IMR-90 (cell line): Measurements from ENCODE around the gene SLC9A7. TPM values are rescaled to one million over a fixed set of nuclear protein-coding genes. Genes with fewer than 3 reads are reported as not detected.

Source experiments
- ATAC-seq: fragments of 200-7000 bp; cut with Tn5 transposase; 2 replicates; pipeline ENCODE4 v1.9.1; 2020; ENCODE audit warnings: low read depth, mild to moderate bottlenecking, moderate library complexity
- BruUV-seq: library from RNA; stranded (reverse); fragments of 400-500 nt; replicated peaks from 2 replicates; lab custom pipeline; 2021; lab: Mats Ljungman, UMichigan
- CTCF ChIA-PET: fragments of 300-600 bp; formaldehyde crosslinking; extraction: SDS; loops from one replicate; lab custom pipeline; 2021; ENCODE audit warnings: antibody characterized with exemption; lab: Yijun Ruan, JAX
- POLR2A ChIA-PET: fragments of 300-600 bp; sonication (Branson Sonifier 250); formaldehyde crosslinking; loops from one replicate; lab custom pipeline; 2022; ENCODE audit warnings: antibody characterized with exemption; ENCODE audit not compliant: unreplicated experiment; lab: Charles Lee
- DNase-seq: peaks from one replicate; pipeline ENCODE4 v3.0.0; 2013
- H2AFZ ChIP-seq: replicated peaks from 2 replicates; pipeline ENCODE3; 2013; ENCODE audit warnings: low read length, mild to moderate bottlenecking; ENCODE audit not compliant: poor library complexity
- H2AK5ac ChIP-seq: 2 replicates; pipeline ENCODE4 v1.6.1; 2013; ENCODE audit warnings: low read depth, low read length, inconsistent platforms
- H2AK9ac ChIP-seq: replicated peaks from 2 replicates; pipeline ENCODE3; 2013; ENCODE audit warnings: mild to moderate bottlenecking, low read depth, low read length, moderate library complexity; ENCODE audit not compliant: poor library complexity
- H2BK120ac ChIP-seq: 2 replicates; pipeline ENCODE4 v1.6.1; 2013; ENCODE audit warnings: low read depth, low read length, inconsistent platforms
- H2BK15ac ChIP-seq: 3 replicates; pipeline ENCODE4 v1.6.1; 2013; ENCODE audit warnings: low read depth, low read length, inconsistent platforms
- H2BK20ac ChIP-seq: 2 replicates; pipeline ENCODE4 v1.6.1; 2013; ENCODE audit warnings: low read depth, mild to moderate bottlenecking, inconsistent platforms, low read length, moderate library complexity
- H2BK5ac ChIP-seq: 2 replicates; pipeline ENCODE4 v1.6.1; 2013; ENCODE audit warnings: mild to moderate bottlenecking, low read depth, low read length, inconsistent platforms; ENCODE audit not compliant: poor library complexity, severe bottlenecking
- H3K14ac ChIP-seq: replicated peaks from 2 replicates; pipeline ENCODE4 v1.6.1; 2013; ENCODE audit warnings: low read depth, low read length, inconsistent platforms
- H3K18ac ChIP-seq: 2 replicates; pipeline ENCODE4 v1.6.1; 2013; ENCODE audit warnings: low read depth, low read length, control low read depth
- H3K23ac ChIP-seq: 2 replicates; pipeline ENCODE4 v1.6.1; 2013; ENCODE audit warnings: low read depth, low read length, inconsistent platforms
- H3K27ac ChIP-seq: 2 replicates; pipeline ENCODE4 v1.5.1; 2013; ENCODE audit warnings: mild to moderate bottlenecking, control low read depth, low read length; ENCODE audit not compliant: insufficient read depth
- H3K27me3 ChIP-seq: 2 replicates; pipeline ENCODE4 v1.6.1; 2013; ENCODE audit warnings: low read length; ENCODE audit not compliant: control insufficient read depth, insufficient read depth
- H3K36me3 ChIP-seq: 2 replicates; pipeline ENCODE4 v1.6.1; 2013; ENCODE audit warnings: low read length, mixed read lengths; ENCODE audit not compliant: control insufficient read depth, insufficient read depth
- H3K4ac ChIP-seq: 2 replicates; pipeline ENCODE4 v1.6.1; 2013; ENCODE audit warnings: low read depth, low read length, inconsistent platforms
- H3K4me1 ChIP-seq: 2 replicates; pipeline ENCODE4 v1.6.1; 2013; ENCODE audit warnings: low read length, mixed read lengths; ENCODE audit not compliant: control insufficient read depth, insufficient read depth
- H3K4me2 ChIP-seq: 2 replicates; pipeline ENCODE4 v1.6.1; 2013; ENCODE audit warnings: low read depth, mild to moderate bottlenecking, control low read depth, low read length, moderate library complexity
- H3K4me3 ChIP-seq: 2 replicates; pipeline ENCODE4 v1.5.1; 2013; ENCODE audit warnings: low read depth, mild to moderate bottlenecking, control low read depth, low read length, moderate library complexity; ENCODE audit not compliant: insufficient read depth
- H3K56ac ChIP-seq: 2 replicates; pipeline ENCODE4 v1.6.1; 2013; ENCODE audit warnings: low read length, inconsistent platforms; ENCODE audit not compliant: insufficient read depth; ENCODE audit errors: extremely low read depth
- H3K79me1 ChIP-seq, 2 experiments: 2 replicates each; pipeline ENCODE4 v1.6.1; 2013; ENCODE audit warnings: low read length in 2 of 2, inconsistent platforms in 1 of 2, low read depth in 1 of 2
- H3K9ac ChIP-seq: 2 replicates; pipeline ENCODE4 v1.6.1; 2013; ENCODE audit warnings: low read depth, low read length, control low read depth
- H3K9me1 ChIP-seq: 2 replicates; pipeline ENCODE4 v1.6.1; 2013; ENCODE audit warnings: low read length, inconsistent platforms; ENCODE audit not compliant: insufficient read depth
- H3K9me3 ChIP-seq: 2 replicates; pipeline ENCODE4 v1.6.1; 2013; ENCODE audit warnings: low read length; ENCODE audit not compliant: control insufficient read depth, insufficient read depth
- H4K20me1 ChIP-seq: 2 replicates; pipeline ENCODE4 v1.6.1; 2013; ENCODE audit warnings: low read length, inconsistent platforms; ENCODE audit not compliant: insufficient read depth
- H4K5ac ChIP-seq: 2 replicates; pipeline ENCODE4 v1.6.1; 2013; ENCODE audit warnings: mild to moderate bottlenecking, low read depth, low read length, control low read depth
- H4K8ac ChIP-seq, 2 experiments: 2 replicates each; pipeline ENCODE4 v1.6.1; 2013; ENCODE audit warnings: low read depth in 2 of 2, low read length in 2 of 2, control low read depth in 1 of 2, inconsistent platforms in 1 of 2
- H4K91ac ChIP-seq: 2 replicates; pipeline ENCODE4 v1.6.1; 2013; ENCODE audit warnings: low read depth, low read length, inconsistent platforms; ENCODE audit not compliant: insufficient read depth
- BHLHE40 ChIP-seq: fragments of 150-350 bp; IDR thresholded peaks from 2 replicates; pipeline ENCODE4 v1.6.1; 2016; ENCODE audit warnings: mild to moderate bottlenecking, low read depth, low read length
- CEBPB ChIP-seq: IDR thresholded peaks from 2 replicates; pipeline ENCODE4 v1.6.1; 2012; ENCODE audit warnings: low read depth, low read length, improper control_type of control experiment
- CHD1 ChIP-seq: IDR thresholded peaks from 2 replicates; pipeline ENCODE4 v1.6.1; 2012; ENCODE audit warnings: low read depth, low read length, improper control_type of control experiment
- FOS ChIP-seq: fragments of 150-350 bp; IDR thresholded peaks from 2 replicates; pipeline ENCODE4 v1.6.1; 2016; ENCODE audit warnings: low read depth, low read length
- MAFK ChIP-seq: IDR thresholded peaks from 2 replicates; pipeline ENCODE4 v1.6.1; 2012; ENCODE audit warnings: low read depth, low read length, improper control_type of control experiment
- MAZ ChIP-seq: IDR thresholded peaks from 2 replicates; pipeline ENCODE4 v1.6.1; 2012; ENCODE audit warnings: low read depth, mild to moderate bottlenecking, low read length, improper control_type of control experiment, moderate library complexity, borderline replicate concordance
- MXI1 ChIP-seq: IDR thresholded peaks from 2 replicates; pipeline ENCODE4 v1.6.1; 2012; ENCODE audit warnings: low read depth, mild to moderate bottlenecking, low read length, moderate library complexity, borderline replicate concordance
- NFE2L2 ChIP-seq: fragments of 150-350 bp; IDR thresholded peaks from 2 replicates; pipeline ENCODE4 v1.6.1; 2016; ENCODE audit warnings: low read depth, mild to moderate bottlenecking, low read length
- POLR2A ChIP-seq: IDR thresholded peaks from 2 replicates; pipeline ENCODE4 v1.6.1; 2012; ENCODE audit warnings: mild to moderate bottlenecking, low read depth, low read length
- RAD21 ChIP-seq: IDR thresholded peaks from 2 replicates; pipeline ENCODE4 v1.6.1; 2012; ENCODE audit warnings: low read length, improper control_type of control experiment
- RCOR1 ChIP-seq: IDR thresholded peaks from 2 replicates; pipeline ENCODE4 v1.6.1; 2012; ENCODE audit warnings: mild to moderate bottlenecking, low read length, improper control_type of control experiment; ENCODE audit not compliant: insufficient replicate concordance
- RFX5 ChIP-seq: IDR thresholded peaks from 2 replicates; pipeline ENCODE4 v1.8.0; 2012; ENCODE audit warnings: low read depth, mild to moderate bottlenecking, low read length, moderate library complexity
- SMC3 ChIP-seq: fragments of 150-350 bp; IDR thresholded peaks from 2 replicates; pipeline ENCODE4 v1.6.1; 2016; ENCODE audit warnings: low read depth, mild to moderate bottlenecking, antibody characterized with exemption, low read length, moderate library complexity
- WGBS, 2 experiments: methylation state at CpG; one replicate each; pipeline versions ENCODE4 v1.1.5 to v1.1.7; 2013; ENCODE audit warnings: missing lambda C conversion rate in 2 of 2; ENCODE audit not compliant: insufficient read length in 1 of 2; ENCODE audit errors: extremely low coverage in 2 of 2; 5-methylcytosine and 5-hydroxymethylcytosine counted together
- dilution Hi-C: fragments of 300-500 bp; cut with HindIII; formaldehyde crosslinking; loops from one replicate; pipeline ENCODE4 v1.14.3; 2018; ENCODE audit warnings: low sequenced_read_pairs; ENCODE audit not compliant: unreplicated experiment
- in situ Hi-C: fragments of 300-500 bp; cut with MboI; formaldehyde crosslinking; loops from 3 replicates; pipeline ENCODE4 v1.14.3; 2019; ENCODE audit warnings: low sequenced_read_pairs, inconsistent platforms, mixed read lengths
- intact Hi-C: fragments of 100-400 bp; cut with micrococcal nuclease; formaldehyde crosslinking; loops from 2 replicates; pipeline ENCODE4 v1.10.0; 2022
- polyA plus RNA-seq, 3 experiments: library from polyadenylated mRNA; depleted of rRNA; stranded (reverse); fragments of >200 nt; gene quantifications; 2 replicates each; pipeline ENCODE4 v1.2.3, GENCODE V29; 2012; ENCODE audit warnings: low replicate concordance in 1 of 3
- total RNA-seq: library from RNA; depleted of rRNA; stranded (reverse); fragments of >200 nt; gene quantifications from 2 replicates; pipeline ENCODE4 v1.2.3, GENCODE V29; 2012
- TF ChIP-seq, protein P1 (sequence below): conservative IDR thresholded peaks from 2 replicates; pipeline ENCODE4 v1.5.1; 2012; ENCODE audit warnings: mild to moderate bottlenecking, low read depth, low read length, improper control_type of control experiment
- TF ChIP-seq, protein P2 (sequence below): fragments of 150-350 bp; IDR thresholded peaks from 2 replicates; pipeline ENCODE4 v1.6.1; 2016; ENCODE audit warnings: low read depth, mild to moderate bottlenecking, low read length, moderate library complexity, borderline replicate concordance
- TF ChIP-seq, protein P3 (sequence below): fragments of 150-350 bp; IDR thresholded peaks from 2 replicates; pipeline ENCODE4 v1.6.1; 2017; ENCODE audit warnings: mild to moderate bottlenecking, antibody characterized with exemption, low read length, low read depth

The SLC9A7 gene
- total and polyA plus RNA-seq, 2 of the 4 experiments (the other 2 are of a cell fraction): 14.4 to 76.4 TPM

DNA sequence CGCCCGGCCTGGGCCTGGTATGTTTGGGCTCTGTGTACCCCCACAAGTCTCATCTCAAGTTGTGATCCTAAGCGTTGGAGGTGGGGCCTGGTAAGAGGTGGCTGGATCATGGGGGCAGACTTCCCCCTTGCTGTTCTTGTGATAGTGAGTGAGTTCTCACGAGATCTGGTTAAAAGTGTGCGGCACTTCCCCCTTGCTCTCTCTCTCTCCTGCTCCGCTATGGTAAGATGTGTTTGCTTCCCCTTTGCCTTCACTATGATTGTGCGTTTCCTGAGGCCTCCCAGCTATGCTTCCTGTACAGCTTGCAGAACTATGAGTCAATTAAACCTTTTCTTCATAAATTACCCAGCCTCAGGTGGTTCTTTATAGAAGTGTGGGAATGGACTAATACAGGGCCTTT lies 132.4 kb downstream of the SLC9A7 start:
- H4K91ac ChIP-seq: no peak overlapping the region
- no peak overlapping the region for H2AFZ ChIP-seq
- no peaks in the 10 kb centered on the region for H3K36me3 ChIP-seq
- in situ Hi-C loops (no loop called here), dilution Hi-C loops (no loop called here), intact Hi-C loops (loop anchor here (5.0 kb wide), 1 partner anchor 39 kb away; no protein-coding TSS in a partner anchor)
- H3K23ac ChIP-seq: no peak overlapping the region
- no TSS peak for BruUV-seq
- ATAC-seq (no peak), DNase-seq (no peak)
- H3K9ac ChIP-seq: no peak overlapping the region
- no peak overlapping the region for H3K4me3 ChIP-seq
- H2BK20ac ChIP-seq: no peak overlapping the region
- H4K20me1 ChIP-seq: no peaks in the 10 kb centered on the region
- no peak overlapping the region for H4K5ac ChIP-seq
- no peak overlapping the region for H2BK5ac ChIP-seq
- peaks cover 14% of the 10 kb centered on the region for H3K4me1 ChIP-seq
- no peak overlapping the region for H2BK120ac ChIP-seq
- no peak overlapping the region for H3K18ac ChIP-seq
- no peak overlapping the region for H4K8ac ChIP-seq
- CTCF ChIA-PET: no interaction called here
- no peak overlapping the region for H3K4me2 ChIP-seq
- no CpG with 5 or more reads among the region's 7 CpGs for WGBS, 2 experiments
- H3K56ac ChIP-seq: no peak overlapping the region
- TF ChIP-seq BHLHE40 (no peak), CEBPB (no peak), NFE2L2 (no peak), FOS (no peak), RFX5 (no peak), POLR2A (no peak), MAFK (no peak), RAD21 (no peak), MAZ (no peak), SMC3 (no peak), MXI1 (no peak), RCOR1 (no peak), CHD1 (no peak)
- TF ChIP-seq, protein P1, sequence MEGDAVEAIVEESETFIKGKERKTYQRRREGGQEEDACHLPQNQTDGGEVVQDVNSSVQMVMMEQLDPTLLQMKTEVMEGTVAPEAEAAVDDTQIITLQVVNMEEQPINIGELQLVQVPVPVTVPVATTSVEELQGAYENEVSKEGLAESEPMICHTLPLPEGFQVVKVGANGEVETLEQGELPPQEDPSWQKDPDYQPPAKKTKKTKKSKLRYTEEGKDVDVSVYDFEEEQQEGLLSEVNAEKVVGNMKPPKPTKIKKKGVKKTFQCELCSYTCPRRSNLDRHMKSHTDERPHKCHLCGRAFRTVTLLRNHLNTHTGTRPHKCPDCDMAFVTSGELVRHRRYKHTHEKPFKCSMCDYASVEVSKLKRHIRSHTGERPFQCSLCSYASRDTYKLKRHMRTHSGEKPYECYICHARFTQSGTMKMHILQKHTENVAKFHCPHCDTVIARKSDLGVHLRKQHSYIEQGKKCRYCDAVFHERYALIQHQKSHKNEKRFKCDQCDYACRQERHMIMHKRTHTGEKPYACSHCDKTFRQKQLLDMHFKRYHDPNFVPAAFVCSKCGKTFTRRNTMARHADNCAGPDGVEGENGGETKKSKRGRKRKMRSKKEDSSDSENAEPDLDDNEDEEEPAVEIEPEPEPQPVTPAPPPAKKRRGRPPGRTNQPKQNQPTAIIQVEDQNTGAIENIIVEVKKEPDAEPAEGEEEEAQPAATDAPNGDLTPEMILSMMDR: no peak
- TF ChIP-seq, protein P2, sequence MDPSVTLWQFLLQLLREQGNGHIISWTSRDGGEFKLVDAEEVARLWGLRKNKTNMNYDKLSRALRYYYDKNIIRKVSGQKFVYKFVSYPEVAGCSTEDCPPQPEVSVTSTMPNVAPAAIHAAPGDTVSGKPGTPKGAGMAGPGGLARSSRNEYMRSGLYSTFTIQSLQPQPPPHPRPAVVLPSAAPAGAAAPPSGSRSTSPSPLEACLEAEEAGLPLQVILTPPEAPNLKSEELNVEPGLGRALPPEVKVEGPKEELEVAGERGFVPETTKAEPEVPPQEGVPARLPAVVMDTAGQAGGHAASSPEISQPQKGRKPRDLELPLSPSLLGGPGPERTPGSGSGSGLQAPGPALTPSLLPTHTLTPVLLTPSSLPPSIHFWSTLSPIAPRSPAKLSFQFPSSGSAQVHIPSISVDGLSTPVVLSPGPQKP: no peak
- TF ChIP-seq, protein P3, sequence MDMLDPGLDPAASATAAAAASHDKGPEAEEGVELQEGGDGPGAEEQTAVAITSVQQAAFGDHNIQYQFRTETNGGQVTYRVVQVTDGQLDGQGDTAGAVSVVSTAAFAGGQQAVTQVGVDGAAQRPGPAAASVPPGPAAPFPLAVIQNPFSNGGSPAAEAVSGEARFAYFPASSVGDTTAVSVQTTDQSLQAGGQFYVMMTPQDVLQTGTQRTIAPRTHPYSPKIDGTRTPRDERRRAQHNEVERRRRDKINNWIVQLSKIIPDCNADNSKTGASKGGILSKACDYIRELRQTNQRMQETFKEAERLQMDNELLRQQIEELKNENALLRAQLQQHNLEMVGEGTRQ: no peak
- H3K14ac ChIP-seq: no peak overlapping the region
- no peaks in the 10 kb centered on the region for H3K9me3 ChIP-seq
- H2AK5ac ChIP-seq: no peak overlapping the region
- H2AK9ac ChIP-seq: no peak overlapping the region
- H3K4ac ChIP-seq: no peak overlapping the region
- POLR2A ChIA-PET: no interaction called here
- H3K27me3 ChIP-seq: no peaks in the 10 kb centered on the region
- no peak overlapping the region for H3K27ac ChIP-seq
- no peak overlapping the region for H2BK15ac ChIP-seq
- H3K9me1 ChIP-seq: peaks cover 6% of the 10 kb centered on the region; the same call in 1 of the 2 replicates
- H3K79me1 ChIP-seq: peaks cover 3 to 5% of the 10 kb centered on the region in 2 experiments; a peak in 3 of 4 replicates
